Lung (tissue), 10 donors: Measurements from ENCODE around the gene SRGAP2C. TPM values are rescaled to one million over a fixed set of nuclear protein-coding genes. Genes with fewer than 3 reads are reported as not detected.
"Not testable (repeated sequence)": the region's sequence is repeated elsewhere in the genome, so short reads cannot be mapped to it uniquely, and the experiment has no call there.

Source experiments
- ATAC-seq: fragments of 200-7000 bp; cut with Tn5 transposase; one replicate; pipeline ENCODE4 v1.9.1; 2020; ENCODE audit warnings: moderate number of reproducible peaks; ENCODE audit not compliant: insufficient read depth, low FRiP score
- DNase-seq, 3 donors: peaks; one replicate each; pipeline ENCODE4 v3.0.0-alpha.2; 2013 to 2017
- H3K27ac ChIP-seq, 2 donors: one replicate each; pipeline ENCODE4 v1.5.1; 2013; ENCODE audit warnings: mild to moderate bottlenecking in 2 of 2, moderate library complexity in 2 of 2, control low read depth in 1 of 2, inconsistent platforms in 1 of 2, low read depth in 1 of 2, low read length in 1 of 2
- H3K27me3 ChIP-seq, 3 donors: one replicate each; pipeline ENCODE4 v1.5.1; 2013; ENCODE audit warnings: low read length in 2 of 3; ENCODE audit not compliant: control insufficient read depth in 3 of 3, insufficient read depth in 3 of 3
- H3K36me3 ChIP-seq, 4 donors: one replicate each; pipeline ENCODE4 v1.5.1; 2013; ENCODE audit warnings: low read length in 4 of 4, mild to moderate bottlenecking in 1 of 4, moderate library complexity in 1 of 4; ENCODE audit not compliant: control insufficient read depth in 4 of 4, insufficient read depth in 4 of 4
- H3K4me1 ChIP-seq, 5 donors: one replicate each; pipeline ENCODE4 v1.5.1; 2013; ENCODE audit warnings: low read length in 5 of 5, mild to moderate bottlenecking in 2 of 5, moderate library complexity in 1 of 5; ENCODE audit not compliant: control insufficient read depth in 5 of 5, insufficient read depth in 5 of 5
- H3K4me3 ChIP-seq: one replicate; pipeline ENCODE4 v1.5.1; 2013; ENCODE audit warnings: mild to moderate bottlenecking, control low read depth, moderate library complexity
- H3K9ac ChIP-seq, 2 donors: one replicate each; pipeline ENCODE4 v1.5.1; 2013; ENCODE audit warnings: low read length in 2 of 2, control low read depth in 1 of 2; ENCODE audit not compliant: insufficient read depth in 1 of 2
- H3K9me3 ChIP-seq, 4 donors: one replicate each; pipeline ENCODE4 v1.5.1; 2013; ENCODE audit warnings: low read length in 3 of 4, mild to moderate bottlenecking in 1 of 4, moderate library complexity in 1 of 4; ENCODE audit not compliant: control insufficient read depth in 4 of 4, insufficient read depth in 3 of 4
- WGBS, 2 donors: extraction: QIAGEN DNeasy Blood & Tissue Kit; methylation state at CpG; one replicate each; pipeline ENCODE4 v1.1.7; 2013; 5-methylcytosine and 5-hydroxymethylcytosine counted together
- polyA plus RNA-seq, 2 donors: library from polyadenylated mRNA; stranded (reverse); fragments of 200-250 nt; gene quantifications; one replicate each; pipeline ENCODE4 v1.2.1, GENCODE V29; 2013
- total RNA-seq, 2 donors: library from RNA; depleted of rRNA in 1 of 2; stranded (reverse); fragments of >200 nt in 1 of 2; gene quantifications; one replicate each; pipeline ENCODE4 v1.2.1, GENCODE V29; 2014 to 2021
- donor health status: Bipolar disorder and iron deficiency.
- donor health status: healthy.
- donor health status: DM: yes; HTN: yes; CAD: no.

The SRGAP2C gene
- total and polyA plus RNA-seq, 4 donors = 3.9 to 34.6 (median 12.9) TPM

- WGBS, 2 donors = 95 to 99% methylated on average over 2 of the region's 4 CpGs
- H3K27me3 ChIP-seq, H3K4me3 ChIP-seq, H3K9me3 ChIP-seq, H3K27ac ChIP-seq, H3K9ac ChIP-seq, DNase-seq, H3K36me3 ChIP-seq, H3K4me1 ChIP-seq: not testable (repeated sequence)
- ATAC-seq = peak; percentile 15
Observed at GRCh38 chr1:121226295-121226904, 41.6 kb downstream of the SRGAP2C start.

GRCh38 chr1:121226925-121227324 is 42.1 kb downstream of the SRGAP2C start:
- DNase-seq, H3K4me1 ChIP-seq, H3K9me3 ChIP-seq, H3K27me3 ChIP-seq, H3K4me3 ChIP-seq, ATAC-seq, H3K36me3 ChIP-seq, H3K9ac ChIP-seq, H3K27ac ChIP-seq: not testable (repeated sequence)
- 90 to 100% methylated on average over 1 of the region's 2 CpGs for WGBS, 2 donors

GRCh38 chr1:121227544-121228330 is 43.0 kb downstream of the SRGAP2C start:
- H3K4me1 ChIP-seq, DNase-seq, H3K4me3 ChIP-seq, H3K9ac ChIP-seq, H3K27me3 ChIP-seq, H3K36me3 ChIP-seq, H3K27ac ChIP-seq, ATAC-seq, H3K9me3 ChIP-seq: not testable (repeated sequence)
- WGBS, 2 donors = 64 to 76% methylated on average over 1 to 3 of the region's 9 CpGs

- not testable (repeated sequence) for H3K4me1 ChIP-seq, ATAC-seq, H3K4me3 ChIP-seq, H3K36me3 ChIP-seq, H3K9ac ChIP-seq, H3K27me3 ChIP-seq, DNase-seq, H3K9me3 ChIP-seq, H3K27ac ChIP-seq
- WGBS, 2 donors = 71 to 74% methylated on average over 1 of the region's 4 CpGs
Observed at GRCh38 chr1:121230636-121231035, 45.9 kb downstream of the SRGAP2C start.

- H3K9ac ChIP-seq, H3K4me3 ChIP-seq, ATAC-seq, H3K36me3 ChIP-seq, H3K4me1 ChIP-seq, H3K27ac ChIP-seq, DNase-seq, H3K27me3 ChIP-seq, H3K9me3 ChIP-seq: not testable (repeated sequence)
- WGBS, 2 donors = 46 to 58% methylated on average over 1 of the region's 4 CpGs
Observed at GRCh38 chr1:121232445-121233125, 47.8 kb downstream of the SRGAP2C start.

GRCh38 chr1:121234090-121234759 is 49.5 kb downstream of the SRGAP2C start:
- DNase-seq, H3K9me3 ChIP-seq, H3K9ac ChIP-seq, H3K4me3 ChIP-seq, H3K27ac ChIP-seq, H3K36me3 ChIP-seq, ATAC-seq, H3K27me3 ChIP-seq, H3K4me1 ChIP-seq: not testable (repeated sequence)
- WGBS, 2 donors = 51% methylated on average over 2 of the region's 6 CpGs; no CpG with 5 or more reads in 1 of the 2 donors

- H3K36me3 ChIP-seq, DNase-seq, H3K4me1 ChIP-seq, H3K27me3 ChIP-seq, H3K27ac ChIP-seq, H3K4me3 ChIP-seq, H3K9me3 ChIP-seq, H3K9ac ChIP-seq, ATAC-seq: not testable (repeated sequence)
- WGBS, 2 donors = 67 to 87% methylated on average over 1 of the region's 1 CpG
Observed at GRCh38 chr1:121238384-121238783, 53.6 kb downstream of the SRGAP2C start.
